Liver (tissue), 4 donors: ENCODE data around the gene FCGBP. TPM values are rescaled to one million over a fixed set of nuclear protein-coding genes. Genes with fewer than 3 reads are reported as not detected.

ENCODE experiments used
- polyA plus RNA-seq, 2 donors: library from polyadenylated mRNA; stranded (reverse) in 1 of 2; unstranded in 1 of 2; fragments of 200-250 nt in 1 of 2; fragments of >200 nt in 1 of 2; fragmentation: Nextera tagmentation in 1 of 2; extraction: Ambion mirVana in 1 of 2; gene quantifications; one replicate each; pipeline versions ENCODE4 v1.2.1 to v1.2.3, GENCODE V29; 2013 to 2015
- total RNA-seq, 2 donors: library from RNA; depleted of rRNA; stranded (reverse); fragments of >200 nt; gene quantifications; one replicate each; pipeline ENCODE4 v1.2.3, GENCODE V29; 2014
- donor health status: healthy.
- donor health status: healthy.
- donor health status: healthy.

The FCGBP gene
- total and polyA plus RNA-seq, 4 donors = 0.08 to 32.9 (median 0.95) TPM

Other genes starting within 250 kb of the FCGBP start
- gene LGALS14, start 230.2 kb downstream of the FCGBP start, total RNA-seq = not detected
- not detected for gene LGALS14, start 230.2 kb downstream of the FCGBP start, polyA plus RNA-seq
- gene CLC, start 196.6 kb downstream of the FCGBP start, total RNA-seq = 10 to 100 TPM in 1 of 2 donors, not detected in 1; 13.6 TPM
- gene CLC, start 196.6 kb downstream of the FCGBP start, polyA plus RNA-seq = under 1 TPM in 1 of 2 donors, not detected in 1; 0.60 TPM
- gene LEUTX, start 155.8 kb downstream of the FCGBP start, total RNA-seq = not detected
- not detected for gene LEUTX, start 155.8 kb downstream of the FCGBP start, polyA plus RNA-seq
- 1 to 10 TPM; 3.7 to 7.6 TPM for gene DYRK1B, start 100.5 kb downstream of the FCGBP start, total RNA-seq
- 1 to 10 TPM; 2.8 TPM for gene DYRK1B, start 100.5 kb downstream of the FCGBP start, polyA plus RNA-seq
- gene FBL, start 88.3 kb downstream of the FCGBP start, total RNA-seq = 10 to 100 TPM; 36.1 to 96.2 TPM
- gene FBL, start 88.3 kb downstream of the FCGBP start, polyA plus RNA-seq = 10 to 100 TPM; 23.3 to 79.3 TPM
- 10 to 100 TPM; 70.7 to 88.7 TPM for gene PSMC4, start 36.5 kb upstream of the FCGBP start, total RNA-seq
- 10 to 100 TPM; 46.0 to 89.3 TPM for gene PSMC4, start 36.5 kb upstream of the FCGBP start, polyA plus RNA-seq
- 1 to 10 TPM; 2.3 to 4.9 TPM for gene ZNF546, start 62.4 kb upstream of the FCGBP start, total RNA-seq
- gene ZNF546, start 62.4 kb upstream of the FCGBP start, polyA plus RNA-seq = 1 to 10 TPM; 1.1 to 2.0 TPM
- 10 to 100 TPM in 1 of 2 donors, 1 to 10 TPM in 1; 7.8 to 18.0 TPM for gene ZNF780B, start 121.6 kb upstream of the FCGBP start, total RNA-seq
- gene ZNF780B, start 121.6 kb upstream of the FCGBP start, polyA plus RNA-seq = 1 to 10 TPM; 1.4 to 3.8 TPM
- gene ZNF780A, start 156.3 kb upstream of the FCGBP start, total RNA-seq = 10 to 100 TPM; 11.7 to 18.7 TPM
- 10 to 100 TPM; 10.9 to 16.3 TPM for gene ZNF780A, start 156.3 kb upstream of the FCGBP start, polyA plus RNA-seq